Activated CD8-positive, alpha-beta T cell treated with anti-CD3 and anti-CD28 coated beads, Interleukin-2, amount 10 ng/mL, durations not matched to agents 7 days and 5 days (primary cell): ENCODE results near the gene STK32A. TPM values are rescaled to one million over a fixed set of nuclear protein-coding genes. Genes with fewer than 3 reads are reported as not detected.

Source experiments
- ATAC-seq: fragments of 150-1000 bp; cut with Tn5 transposase; one replicate; pipeline ENCODE4 v1.10.0; 2021; ENCODE audit warnings: moderate library complexity
- CTCF ChIA-PET: fragments of 350-600 bp; sonication (Branson Sonifier 250); formaldehyde crosslinking; loops from one replicate; lab custom pipeline; 2021; ENCODE audit warnings: antibody characterized with exemption; lab: Charles Lee
- POLR2A ChIA-PET: fragments of 350-600 bp; sonication (Branson Sonifier 250); formaldehyde crosslinking; loops from one replicate; lab custom pipeline; 2021; ENCODE audit warnings: antibody characterized with exemption; lab: Charles Lee
- DNase-seq: peaks from one replicate; pipeline ENCODE4 v3.0.0-alpha.2; 2020
- H3K27ac Mint-ChIP-seq: one replicate; pipeline ENCODE4 v1.8.0; 2021; ENCODE audit warnings: mild to moderate bottlenecking, mixed read lengths
- H3K27me3 Mint-ChIP-seq: one replicate; pipeline ENCODE4 v1.8.0; 2021; ENCODE audit warnings: low read depth, mixed read lengths
- H3K36me3 Mint-ChIP-seq: one replicate; pipeline ENCODE4 v1.8.0; 2021; ENCODE audit warnings: low read depth, mixed read lengths
- H3K4me1 Mint-ChIP-seq: one replicate; pipeline ENCODE4 v1.8.0; 2021; ENCODE audit warnings: low read depth, mixed read lengths
- H3K4me3 Mint-ChIP-seq: one replicate; pipeline ENCODE4 v1.8.0; 2021; ENCODE audit warnings: mild to moderate bottlenecking, mixed read lengths
- H3K9me3 Mint-ChIP-seq: one replicate; pipeline ENCODE4 v1.8.0; 2022; ENCODE audit warnings: mixed read lengths; ENCODE audit not compliant: insufficient read depth
- total RNA-seq, 2 experiments: library from RNA; stranded (reverse); gene quantifications; one replicate each; pipeline ENCODE4 v1.2.3, GENCODE V29; 2021

Gene STK32A
- total RNA-seq, 2 experiments from 2014 or later, result not detected

DNA sequence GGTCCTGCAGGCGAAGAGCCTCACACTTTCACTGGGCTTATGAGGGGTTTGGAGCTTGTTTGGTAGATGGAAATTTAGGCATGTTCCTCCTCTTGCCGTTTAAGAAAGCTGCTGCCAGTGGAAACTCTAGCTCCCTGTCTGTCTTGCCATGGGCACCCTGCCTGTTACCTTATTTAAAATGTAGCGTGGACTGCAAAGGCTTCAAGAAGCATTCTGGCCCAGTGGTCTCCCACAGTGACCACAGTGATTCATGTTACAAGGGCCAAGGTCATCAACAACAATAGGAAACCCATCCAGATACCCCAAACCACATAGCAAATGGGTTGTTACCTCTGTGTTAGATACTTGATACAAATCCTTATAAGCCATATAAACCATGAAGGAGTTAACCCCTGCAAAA, 178.4 kb downstream of the STK32A start:
- ChIA-PET CTCF (no interaction called here), POLR2A (no interaction called here)
- no peaks in the 10 kb centered on the region for H3K9me3 Mint-ChIP-seq
- no peaks in the 10 kb centered on the region for H3K27me3 Mint-ChIP-seq
- H3K36me3 Mint-ChIP-seq, result no peaks in the 10 kb centered on the region
- no peaks in the 10 kb centered on the region for H3K4me1 Mint-ChIP-seq
- no peak overlapping the region for H3K27ac Mint-ChIP-seq
- DNase-seq, result no peak
- H3K4me3 Mint-ChIP-seq, result no peak overlapping the region
- ATAC-seq, result no peak

GRCh38 chr5:147415651-147416050, 180.8 kb downstream of the STK32A start:
- Mint-ChIP-seq H3K4me3 (no peak overlapping the region), H3K36me3 (no peaks in the 10 kb centered on the region), H3K27me3 (no peaks in the 10 kb centered on the region), H3K4me1 (no peaks in the 10 kb centered on the region), H3K27ac (no peak overlapping the region), H3K9me3 (no peaks in the 10 kb centered on the region)
- ChIA-PET CTCF (no interaction called here), POLR2A (no interaction called here)
- no peak for DNase-seq
- no peak for ATAC-seq

- no peak overlapping the region for H3K4me3 Mint-ChIP-seq
- DNase-seq, result no peak
- CTCF ChIA-PET, result no interaction called here
- H3K36me3 Mint-ChIP-seq, result no peaks in the 10 kb centered on the region
- H3K4me1 Mint-ChIP-seq, result no peaks in the 10 kb centered on the region
- no peak for ATAC-seq
- no peaks in the 10 kb centered on the region for H3K9me3 Mint-ChIP-seq
- POLR2A ChIA-PET, result no interaction called here
- H3K27me3 Mint-ChIP-seq, result no peaks in the 10 kb centered on the region
- H3K27ac Mint-ChIP-seq, result no peak overlapping the region
These were observed 182.4 kb downstream of the STK32A start for GRCh38 chr5:147417135-147417813.

GRCh38 chr5:147418613-147419012, 183.8 kb downstream of the STK32A start:
- H3K4me3 Mint-ChIP-seq, result no peak overlapping the region
- H3K9me3 Mint-ChIP-seq, result no peaks in the 10 kb centered on the region
- H3K27ac Mint-ChIP-seq, result no peak overlapping the region
- H3K27me3 Mint-ChIP-seq, result no peaks in the 10 kb centered on the region
- no peaks in the 10 kb centered on the region for H3K36me3 Mint-ChIP-seq
- DNase-seq (no peak), ATAC-seq (no peak)
- CTCF ChIA-PET, result no interaction called here
- no peaks in the 10 kb centered on the region for H3K4me1 Mint-ChIP-seq
- POLR2A ChIA-PET, result interaction anchor here (0.6 kb wide), 1 partner anchor 16 kb away, joined by 3 read pairs; no protein-coding TSS in a partner anchor

DNA sequence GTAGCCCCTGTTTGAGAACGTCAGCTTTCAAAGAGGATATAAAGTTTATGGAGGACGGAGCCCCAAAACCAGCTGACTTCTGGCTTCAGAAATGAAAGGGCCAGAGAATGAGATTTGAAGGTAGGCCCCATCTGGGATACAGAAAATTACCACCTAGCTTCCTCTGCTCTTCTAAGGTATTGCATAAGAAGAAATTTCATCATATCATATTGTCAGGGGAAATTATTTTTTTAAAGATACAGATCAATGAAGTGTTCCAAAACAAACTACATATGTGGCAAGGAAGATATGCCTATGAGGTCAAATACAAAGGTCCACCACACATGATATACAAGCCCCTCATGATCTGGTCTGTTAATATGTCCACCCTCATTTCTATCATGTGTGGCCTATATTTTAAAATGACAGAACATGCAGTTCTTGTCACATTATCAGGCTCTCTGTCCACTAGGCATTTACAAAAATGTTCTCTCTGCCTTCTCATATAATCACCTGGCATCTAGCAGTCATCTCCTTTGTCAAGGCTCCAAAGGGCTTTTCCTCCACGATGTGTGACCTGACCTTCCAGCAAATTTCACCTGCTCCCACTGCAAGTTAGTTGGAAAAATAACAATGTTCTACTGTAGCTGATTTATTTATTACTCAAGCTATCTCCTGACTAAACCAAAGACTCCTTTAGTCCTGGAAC, 192.0 kb downstream of the STK32A start:
- Mint-ChIP-seq H3K9me3 (no peaks in the 10 kb centered on the region), H3K27me3 (peaks cover 2% of the 10 kb centered on the region), H3K4me3 (no peak overlapping the region), H3K36me3 (no peaks in the 10 kb centered on the region), H3K4me1 (no peaks in the 10 kb centered on the region), H3K27ac (no peak overlapping the region)
- DNase-seq (no peak), ATAC-seq (no peak)
- CTCF ChIA-PET, result no interaction called here
- POLR2A ChIA-PET, result no interaction called here

GRCh38 chr5:147427521-147428401, 192.9 kb downstream of the STK32A start:
- Mint-ChIP-seq H3K9me3 (no peaks in the 10 kb centered on the region), H3K4me1 (no peaks in the 10 kb centered on the region), H3K36me3 (no peaks in the 10 kb centered on the region), H3K27ac (no peak overlapping the region), H3K27me3 (peaks cover 2% of the 10 kb centered on the region), H3K4me3 (no peak overlapping the region)
- CTCF ChIA-PET, result no interaction called here
- ATAC-seq (no peak), DNase-seq (no peak)
- POLR2A ChIA-PET, result no interaction called here

- Mint-ChIP-seq H3K9me3 (no peaks in the 10 kb centered on the region), H3K27me3 (peaks cover 2% of the 10 kb centered on the region), H3K36me3 (no peaks in the 10 kb centered on the region), H3K4me3 (no peak overlapping the region), H3K27ac (no peak overlapping the region), H3K4me1 (no peaks in the 10 kb centered on the region)
- ChIA-PET POLR2A (no interaction called here), CTCF (no interaction called here)
- ATAC-seq (no peak), DNase-seq (no peak)
These were observed 195.8 kb downstream of the STK32A start for GRCh38 chr5:147430628-147431027.

GRCh38 chr5:147431586-147431985, 196.8 kb downstream of the STK32A start:
- CTCF ChIA-PET, result no interaction called here
- POLR2A ChIA-PET, result no interaction called here
- Mint-ChIP-seq H3K4me3 (no peak overlapping the region), H3K4me1 (no peaks in the 10 kb centered on the region), H3K36me3 (no peaks in the 10 kb centered on the region), H3K27ac (no peak overlapping the region), H3K9me3 (no peaks in the 10 kb centered on the region), H3K27me3 (peaks cover 3% of the 10 kb centered on the region)
- ATAC-seq (no peak), DNase-seq (no peak)

DNA sequence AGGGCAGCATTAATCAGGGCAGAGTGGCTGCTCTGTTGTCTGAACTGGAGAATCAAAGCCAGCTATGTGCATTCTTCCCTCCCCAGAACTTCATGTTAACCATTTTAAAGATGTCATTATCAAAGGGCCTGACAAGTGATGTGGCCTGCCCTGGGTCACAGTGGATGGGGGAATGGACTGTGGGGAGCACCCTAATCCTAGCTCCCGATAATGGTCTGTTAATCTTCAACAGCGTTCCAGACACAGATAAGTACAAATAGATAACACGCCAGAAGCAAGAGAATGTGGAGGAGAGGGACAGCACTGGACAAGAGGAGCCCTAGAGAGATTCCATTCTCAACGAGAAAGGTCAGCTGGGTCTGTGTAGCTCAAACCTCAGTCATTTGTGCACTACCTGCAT, 197.5 kb downstream of the STK32A start:
- no peak for DNase-seq
- Mint-ChIP-seq H3K4me1 (no peaks in the 10 kb centered on the region), H3K27me3 (peaks cover 4% of the 10 kb centered on the region), H3K36me3 (no peaks in the 10 kb centered on the region), H3K9me3 (no peaks in the 10 kb centered on the region), H3K27ac (no peak overlapping the region), H3K4me3 (no peak overlapping the region)
- CTCF ChIA-PET, result no interaction called here
- ATAC-seq, result no peak
- POLR2A ChIA-PET, result no interaction called here

DNA sequence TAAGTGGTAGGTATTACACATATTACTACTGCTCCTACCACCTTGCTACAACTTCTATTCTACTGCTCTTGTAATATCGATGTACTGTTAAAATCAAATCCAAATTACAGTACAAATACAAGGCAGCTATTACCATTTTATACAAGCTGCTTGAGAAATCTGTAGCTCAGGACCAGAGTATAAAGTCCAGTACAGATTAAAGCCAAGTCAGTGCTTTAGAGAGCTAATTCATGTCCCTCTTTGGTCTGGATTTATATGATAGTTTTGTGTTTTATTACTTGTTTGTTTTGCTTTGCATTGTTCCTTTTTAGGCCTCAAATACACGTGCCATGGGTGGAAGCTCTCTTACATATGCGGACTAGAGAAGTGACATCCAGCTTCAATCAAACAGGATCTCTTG, 199.2 kb downstream of the STK32A start:
- Mint-ChIP-seq H3K9me3 (no peaks in the 10 kb centered on the region), H3K4me3 (no peak overlapping the region), H3K36me3 (no peaks in the 10 kb centered on the region), H3K4me1 (no peaks in the 10 kb centered on the region), H3K27me3 (peaks cover 4% of the 10 kb centered on the region), H3K27ac (no peak overlapping the region)
- ATAC-seq (no peak), DNase-seq (no peak)
- ChIA-PET CTCF (no interaction called here), POLR2A (interaction anchor here (0.6 kb wide), 1 partner anchor 15 kb away, joined by 3 read pairs; no protein-coding TSS in a partner anchor)

DNA sequence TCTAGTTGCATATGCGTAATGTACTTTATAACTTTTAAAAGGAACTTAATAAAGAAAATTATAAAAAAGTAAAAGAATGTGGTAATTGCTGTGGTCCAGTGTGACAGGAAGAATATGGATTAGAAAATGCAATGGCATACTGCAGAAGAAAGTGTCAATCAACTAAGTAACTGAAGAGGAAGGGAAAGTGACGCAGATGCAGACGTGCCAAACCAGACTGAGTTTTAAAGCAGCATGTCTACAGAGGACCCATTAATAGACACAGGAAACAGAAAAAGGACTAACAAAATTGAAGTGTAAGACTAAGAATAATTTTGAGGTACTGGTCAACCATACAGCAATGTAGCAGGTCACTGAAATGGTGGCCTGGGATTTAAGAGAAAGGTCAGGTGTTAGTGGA, 201.8 kb downstream of the STK32A start:
- no peaks in the 10 kb centered on the region for H3K4me1 Mint-ChIP-seq
- H3K36me3 Mint-ChIP-seq, result no peaks in the 10 kb centered on the region
- ATAC-seq, result no peak
- no peak overlapping the region for H3K27ac Mint-ChIP-seq
- ChIA-PET CTCF (no interaction called here), POLR2A (no interaction called here)
- H3K9me3 Mint-ChIP-seq, result no peaks in the 10 kb centered on the region
- no peak overlapping the region for H3K4me3 Mint-ChIP-seq
- peaks cover 2% of the 10 kb centered on the region for H3K27me3 Mint-ChIP-seq
- no peak for DNase-seq

DNA sequence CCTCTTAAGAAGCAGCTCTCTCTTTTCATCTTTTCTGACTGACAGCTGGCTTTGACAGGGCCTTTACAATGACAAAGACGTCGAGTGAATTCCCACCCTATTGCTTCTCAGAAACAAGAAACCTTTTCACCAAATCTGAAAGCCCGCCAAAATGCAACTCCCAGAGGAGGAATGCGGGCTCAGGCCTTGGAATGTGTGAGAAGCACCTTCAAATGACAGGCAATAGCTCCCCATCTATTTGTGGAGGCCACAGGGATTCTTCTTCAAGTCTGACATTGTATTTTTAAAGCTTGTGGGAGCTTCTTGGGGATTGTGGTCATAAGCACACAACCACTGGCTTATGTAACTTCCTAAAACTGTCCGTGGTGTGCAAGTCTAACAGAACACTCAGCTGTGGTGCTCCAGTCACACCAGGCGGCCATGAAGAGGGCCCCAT, 202.4 kb downstream of the STK32A start:
- Mint-ChIP-seq H3K27ac (no peak overlapping the region), H3K36me3 (no peaks in the 10 kb centered on the region), H3K4me3 (no peak overlapping the region), H3K4me1 (no peaks in the 10 kb centered on the region), H3K27me3 (peaks cover 2% of the 10 kb centered on the region), H3K9me3 (no peaks in the 10 kb centered on the region)
- ATAC-seq, result no peak
- ChIA-PET CTCF (no interaction called here), POLR2A (no interaction called here)
- no peak for DNase-seq
